ENCODE results near the gene CPN2.

DNA sequence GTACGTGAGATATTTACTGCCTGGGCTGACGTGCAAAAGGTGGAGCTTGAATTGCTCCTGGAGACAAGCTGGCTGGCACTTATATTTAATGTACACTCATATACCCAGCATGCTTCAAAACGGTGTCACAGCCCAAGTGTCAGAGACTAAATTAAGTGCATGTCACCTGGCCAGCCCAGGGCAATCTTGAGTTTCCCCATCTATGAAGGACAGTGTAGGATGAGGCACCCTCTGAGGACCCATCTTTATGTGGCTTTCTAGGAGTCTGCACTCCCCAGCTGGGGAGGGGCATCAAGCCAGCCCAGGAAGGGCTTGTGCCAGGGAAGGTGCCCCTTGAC, 13.2 kb upstream of the CPN2 start:
- TF ChIP-seq, protein P1, sequence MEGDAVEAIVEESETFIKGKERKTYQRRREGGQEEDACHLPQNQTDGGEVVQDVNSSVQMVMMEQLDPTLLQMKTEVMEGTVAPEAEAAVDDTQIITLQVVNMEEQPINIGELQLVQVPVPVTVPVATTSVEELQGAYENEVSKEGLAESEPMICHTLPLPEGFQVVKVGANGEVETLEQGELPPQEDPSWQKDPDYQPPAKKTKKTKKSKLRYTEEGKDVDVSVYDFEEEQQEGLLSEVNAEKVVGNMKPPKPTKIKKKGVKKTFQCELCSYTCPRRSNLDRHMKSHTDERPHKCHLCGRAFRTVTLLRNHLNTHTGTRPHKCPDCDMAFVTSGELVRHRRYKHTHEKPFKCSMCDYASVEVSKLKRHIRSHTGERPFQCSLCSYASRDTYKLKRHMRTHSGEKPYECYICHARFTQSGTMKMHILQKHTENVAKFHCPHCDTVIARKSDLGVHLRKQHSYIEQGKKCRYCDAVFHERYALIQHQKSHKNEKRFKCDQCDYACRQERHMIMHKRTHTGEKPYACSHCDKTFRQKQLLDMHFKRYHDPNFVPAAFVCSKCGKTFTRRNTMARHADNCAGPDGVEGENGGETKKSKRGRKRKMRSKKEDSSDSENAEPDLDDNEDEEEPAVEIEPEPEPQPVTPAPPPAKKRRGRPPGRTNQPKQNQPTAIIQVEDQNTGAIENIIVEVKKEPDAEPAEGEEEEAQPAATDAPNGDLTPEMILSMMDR (conservative IDR thresholded peaks at IDR 0.05; ENCODE audit: low read depth in 2 of 2) = no peak
- no peak for TF ChIP-seq EZH2 (IDR thresholded peaks at IDR 0.05; ENCODE audit: low read depth, unreplicated experiment)

Measured in GM23338 (cell line).